Measurements from ENCODE around the gene C9orf85.

GRCh38 chr9:71911908-71912335 lies 483 bp downstream of the C9orf85 start:
- TF ChIP-seq, protein P1, sequence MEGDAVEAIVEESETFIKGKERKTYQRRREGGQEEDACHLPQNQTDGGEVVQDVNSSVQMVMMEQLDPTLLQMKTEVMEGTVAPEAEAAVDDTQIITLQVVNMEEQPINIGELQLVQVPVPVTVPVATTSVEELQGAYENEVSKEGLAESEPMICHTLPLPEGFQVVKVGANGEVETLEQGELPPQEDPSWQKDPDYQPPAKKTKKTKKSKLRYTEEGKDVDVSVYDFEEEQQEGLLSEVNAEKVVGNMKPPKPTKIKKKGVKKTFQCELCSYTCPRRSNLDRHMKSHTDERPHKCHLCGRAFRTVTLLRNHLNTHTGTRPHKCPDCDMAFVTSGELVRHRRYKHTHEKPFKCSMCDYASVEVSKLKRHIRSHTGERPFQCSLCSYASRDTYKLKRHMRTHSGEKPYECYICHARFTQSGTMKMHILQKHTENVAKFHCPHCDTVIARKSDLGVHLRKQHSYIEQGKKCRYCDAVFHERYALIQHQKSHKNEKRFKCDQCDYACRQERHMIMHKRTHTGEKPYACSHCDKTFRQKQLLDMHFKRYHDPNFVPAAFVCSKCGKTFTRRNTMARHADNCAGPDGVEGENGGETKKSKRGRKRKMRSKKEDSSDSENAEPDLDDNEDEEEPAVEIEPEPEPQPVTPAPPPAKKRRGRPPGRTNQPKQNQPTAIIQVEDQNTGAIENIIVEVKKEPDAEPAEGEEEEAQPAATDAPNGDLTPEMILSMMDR (IDR thresholded peaks at IDR 0.05; ENCODE audit: insufficient read depth, low read length, poor library complexity, severe bottlenecking): no peak
- no peak for TF ChIP-seq EZH2phosphoT487 (conservative IDR thresholded peaks at IDR 0.05; ENCODE audit: low read length)
